HUES48 (cell line): ENCODE data around the gene EIF2B1.

Experiments
- H3K27ac ChIP-seq: one replicate; pipeline ENCODE4 v1.7.0; 2013; ENCODE audit warnings: low read depth, low read length, inconsistent platforms
- H3K27me3 ChIP-seq: 2 replicates; pipeline ENCODE4 v1.6.1; 2013; ENCODE audit warnings: mild to moderate bottlenecking, low read length; ENCODE audit not compliant: control insufficient read depth, insufficient read depth
- H3K36me3 ChIP-seq: 2 replicates; pipeline ENCODE4 v1.6.1; 2013; ENCODE audit warnings: low read length; ENCODE audit not compliant: control insufficient read depth, insufficient read depth
- H3K4me1 ChIP-seq: 2 replicates; pipeline ENCODE4 v1.6.1; 2013; ENCODE audit warnings: mild to moderate bottlenecking, low read length; ENCODE audit not compliant: control insufficient read depth, insufficient read depth
- H3K4me3 ChIP-seq: 2 replicates; pipeline ENCODE4 v1.5.1; 2013; ENCODE audit warnings: mild to moderate bottlenecking, low read depth, low read length
- H3K9ac ChIP-seq: 2 replicates; pipeline ENCODE4 v1.6.1; 2013; ENCODE audit warnings: mild to moderate bottlenecking, low read depth, low read length, moderate library complexity
- H3K9me3 ChIP-seq: 2 replicates; pipeline ENCODE4 v1.6.1; 2013; ENCODE audit warnings: low read length; ENCODE audit not compliant: control insufficient read depth, insufficient read depth

Gene EIF2B1

GRCh38 chr12:123656392-123656791 is 22.9 kb upstream of the EIF2B1 start:
- H3K27ac ChIP-seq, result no peak overlapping the region
- peaks cover 73% of the 10 kb centered on the region for H3K36me3 ChIP-seq
- no peak overlapping the region for H3K4me3 ChIP-seq
- H3K9me3 ChIP-seq, result no peaks in the 10 kb centered on the region
- H3K27me3 ChIP-seq, result no peaks in the 10 kb centered on the region
- H3K9ac ChIP-seq, result no peak overlapping the region
- no peaks in the 10 kb centered on the region for H3K4me1 ChIP-seq

- H3K9ac ChIP-seq, result no peak overlapping the region
- no peaks in the 10 kb centered on the region for H3K27me3 ChIP-seq
- peaks cover 76% of the 10 kb centered on the region for H3K36me3 ChIP-seq
- no peak overlapping the region for H3K4me3 ChIP-seq
- no peaks in the 10 kb centered on the region for H3K9me3 ChIP-seq
- H3K27ac ChIP-seq, result no peak overlapping the region
- H3K4me1 ChIP-seq, result no peaks in the 10 kb centered on the region
These were observed 21.9 kb upstream of the EIF2B1 start for GRCh38 chr12:123655420-123655819.

GRCh38 chr12:123654129-123654701 is 20.7 kb upstream of the EIF2B1 start:
- Histone ChIP-seq H3K27me3 (no peaks in the 10 kb centered on the region), H3K4me1 (no peaks in the 10 kb centered on the region), H3K36me3 (peaks cover 74% of the 10 kb centered on the region), H3K9me3 (no peaks in the 10 kb centered on the region), H3K4me3 (no peak overlapping the region), H3K27ac (no peak overlapping the region), H3K9ac (no peak overlapping the region)

GRCh38 chr12:123648401-123648800 is 14.9 kb upstream of the EIF2B1 start:
- Histone ChIP-seq H3K4me1 (no peaks in the 10 kb centered on the region), H3K36me3 (peaks cover 78% of the 10 kb centered on the region), H3K27ac (no peak overlapping the region), H3K9me3 (no peaks in the 10 kb centered on the region), H3K27me3 (no peaks in the 10 kb centered on the region), H3K9ac (no peak overlapping the region), H3K4me3 (no peak overlapping the region)

GRCh38 chr12:123645878-123646277 is 12.4 kb upstream of the EIF2B1 start:
- Histone ChIP-seq H3K27ac (no peak overlapping the region), H3K4me1 (no peaks in the 10 kb centered on the region), H3K9ac (no peak overlapping the region), H3K27me3 (no peaks in the 10 kb centered on the region), H3K4me3 (no peak overlapping the region), H3K9me3 (no peaks in the 10 kb centered on the region), H3K36me3 (peaks cover 71% of the 10 kb centered on the region)

GRCh38 chr12:123645380-123645779 is 11.9 kb upstream of the EIF2B1 start:
- Histone ChIP-seq H3K4me1 (no peaks in the 10 kb centered on the region), H3K36me3 (peaks cover 66% of the 10 kb centered on the region), H3K9me3 (no peaks in the 10 kb centered on the region), H3K27me3 (no peaks in the 10 kb centered on the region), H3K27ac (no peak overlapping the region), H3K9ac (no peak overlapping the region), H3K4me3 (no peak overlapping the region)

- Histone ChIP-seq H3K27me3 (no peaks in the 10 kb centered on the region), H3K27ac (no peak overlapping the region), H3K36me3 (peaks cover 58% of the 10 kb centered on the region), H3K4me1 (no peaks in the 10 kb centered on the region), H3K9me3 (no peaks in the 10 kb centered on the region), H3K9ac (no peak overlapping the region), H3K4me3 (no peak overlapping the region)
These were observed 10.4 kb upstream of the EIF2B1 start for GRCh38 chr12:123643911-123644310.

GRCh38 chr12:123634142-123634561 is 666 bp upstream of the EIF2B1 start:
- Histone ChIP-seq H3K27ac (peak overlapping the region; percentile 69), H3K4me3 (peak overlapping the region; percentile 91), H3K9me3 (no peaks in the 10 kb centered on the region), H3K4me1 (peaks cover 6% of the 10 kb centered on the region), H3K9ac (peak overlapping the region; percentile 95), H3K36me3 (peaks cover 20% of the 10 kb centered on the region), H3K27me3 (no peaks in the 10 kb centered on the region)

- Histone ChIP-seq H3K9ac (no peak overlapping the region), H3K27ac (no peak overlapping the region), H3K4me1 (no peaks in the 10 kb centered on the region), H3K4me3 (no peak overlapping the region), H3K36me3 (peaks cover 89% of the 10 kb centered on the region), H3K27me3 (no peaks in the 10 kb centered on the region), H3K9me3 (no peaks in the 10 kb centered on the region)
These were observed 11.6 kb downstream of the EIF2B1 start for GRCh38 chr12:123621619-123622530.

- Histone ChIP-seq H3K9me3 (no peaks in the 10 kb centered on the region), H3K36me3 (peaks cover 89% of the 10 kb centered on the region)
These were observed 12.4 kb downstream of the EIF2B1 start for GRCh38 chr12:123621101-123621500.

GRCh38 chr12:123617580-123617979 is 15.9 kb downstream of the EIF2B1 start:
- Histone ChIP-seq H3K4me1 (no peaks in the 10 kb centered on the region), H3K36me3 (peaks cover 95% of the 10 kb centered on the region), H3K27ac (no peak overlapping the region), H3K9ac (no peak overlapping the region), H3K27me3 (no peaks in the 10 kb centered on the region), H3K4me3 (no peak overlapping the region), H3K9me3 (no peaks in the 10 kb centered on the region)

More at GRCh38 chr12:123621101-123621500, 12.4 kb downstream of the EIF2B1 start:
- no peaks in the 10 kb centered on the region for H3K27me3 ChIP-seq
- H3K4me3 ChIP-seq, result no peak overlapping the region
- H3K27ac ChIP-seq, result no peak overlapping the region
- no peak overlapping the region for H3K9ac ChIP-seq
- H3K4me1 ChIP-seq, result no peaks in the 10 kb centered on the region
